Lung (tissue), 12 donors: ENCODE data around the gene SUN3. TPM values are rescaled to one million over a fixed set of nuclear protein-coding genes. Genes with fewer than 3 reads are reported as not detected.

Source experiments
- ATAC-seq: fragments of 200-7000 bp; cut with Tn5 transposase; one replicate; pipeline ENCODE4 v1.9.1; 2020; ENCODE audit warnings: moderate number of reproducible peaks; ENCODE audit not compliant: insufficient read depth, low FRiP score
- DNase-seq, 3 donors: peaks; one replicate each; pipeline ENCODE4 v3.0.0-alpha.2; 2013 to 2017
- H3K27ac ChIP-seq, 2 donors: one replicate each; pipeline ENCODE4 v1.5.1; 2013; ENCODE audit warnings: mild to moderate bottlenecking in 2 of 2, moderate library complexity in 2 of 2, control low read depth in 1 of 2, inconsistent platforms in 1 of 2, low read depth in 1 of 2, low read length in 1 of 2
- H3K27me3 ChIP-seq, 3 donors: one replicate each; pipeline ENCODE4 v1.5.1; 2013; ENCODE audit warnings: low read length in 2 of 3; ENCODE audit not compliant: control insufficient read depth in 3 of 3, insufficient read depth in 3 of 3
- H3K36me3 ChIP-seq, 4 donors: one replicate each; pipeline ENCODE4 v1.5.1; 2013; ENCODE audit warnings: low read length in 4 of 4, mild to moderate bottlenecking in 1 of 4, moderate library complexity in 1 of 4; ENCODE audit not compliant: control insufficient read depth in 4 of 4, insufficient read depth in 4 of 4
- H3K4me1 ChIP-seq, 5 donors: one replicate each; pipeline ENCODE4 v1.5.1; 2013; ENCODE audit warnings: low read length in 5 of 5, mild to moderate bottlenecking in 2 of 5, moderate library complexity in 1 of 5; ENCODE audit not compliant: control insufficient read depth in 5 of 5, insufficient read depth in 5 of 5
- H3K4me3 ChIP-seq: one replicate; pipeline ENCODE4 v1.5.1; 2013; ENCODE audit warnings: mild to moderate bottlenecking, control low read depth, moderate library complexity
- H3K9ac ChIP-seq, 2 donors: one replicate each; pipeline ENCODE4 v1.5.1; 2013; ENCODE audit warnings: low read length in 2 of 2, control low read depth in 1 of 2; ENCODE audit not compliant: insufficient read depth in 1 of 2
- H3K9me3 ChIP-seq, 4 donors: one replicate each; pipeline ENCODE4 v1.5.1; 2013; ENCODE audit warnings: low read length in 3 of 4, mild to moderate bottlenecking in 1 of 4, moderate library complexity in 1 of 4; ENCODE audit not compliant: control insufficient read depth in 4 of 4, insufficient read depth in 3 of 4
- CTCF ChIP-seq: IDR thresholded peaks from 2 replicates; pipeline ENCODE4 v1.5.1; 2012; ENCODE audit warnings: mild to moderate bottlenecking; ENCODE audit errors: control extremely low read depth, extremely low read depth
- WGBS, 2 donors: extraction: QIAGEN DNeasy Blood & Tissue Kit; methylation state at CpG; one replicate each; pipeline ENCODE4 v1.1.7; 2013; 5-methylcytosine and 5-hydroxymethylcytosine counted together
- polyA plus RNA-seq, 2 donors: library from polyadenylated mRNA; stranded (reverse); fragments of 200-250 nt; gene quantifications; one replicate each; pipeline ENCODE4 v1.2.1, GENCODE V29; 2013
- total RNA-seq, 2 donors: library from RNA; depleted of rRNA in 1 of 2; stranded (reverse); fragments of >200 nt in 1 of 2; gene quantifications; one replicate each; pipeline ENCODE4 v1.2.1, GENCODE V29; 2014 to 2021
- donor health status: control.
- donor health status: control.
- donor health status: Bipolar disorder and iron deficiency.
- donor health status: healthy.
- donor health status: DM: yes; HTN: yes; CAD: no.

Gene SUN3
- total and polyA plus RNA-seq, 4 donors: 0.18 to 0.53 TPM; not detected in 2

GRCh38 chr7:47939425-47940036 is 89.4 kb downstream of the SUN3 start:
- ATAC-seq (no peak), DNase-seq (no peak)
- H3K9me3 ChIP-seq: no peaks in the 10 kb centered on the region
- WGBS, 2 donors: 93 to 95% methylated on average over 7 of the region's 7 CpGs
- no peak overlapping the region for H3K4me3 ChIP-seq
- H3K27me3 ChIP-seq: no peaks in the 10 kb centered on the region
- peaks cover 0 to 1% (median 0%) of the 10 kb centered on the region in 4 donors for H3K36me3 ChIP-seq
- H3K9ac ChIP-seq: no peak overlapping the region
- peak overlapping the region; percentile 55 to 80 for H3K27ac ChIP-seq
- peaks cover 0 to 14% (median 7%) of the 10 kb centered on the region in 5 donors for H3K4me1 ChIP-seq
- TF ChIP-seq CTCF: no peak

GRCh38 chr7:47938574-47939165 is 90.2 kb downstream of the SUN3 start:
- TF ChIP-seq CTCF: no peak
- Histone ChIP-seq H3K27ac (no peak overlapping the region), H3K36me3 (peaks cover 0 to 1% (median 0%) of the 10 kb centered on the region in 4 donors), H3K4me1 (peaks cover 0 to 14% (median 5%) of the 10 kb centered on the region in 5 donors), H3K4me3 (no peak overlapping the region), H3K27me3 (no peaks in the 10 kb centered on the region), H3K9me3 (no peaks in the 10 kb centered on the region), H3K9ac (no peak overlapping the region)
- WGBS, 2 donors: 89% methylated on average over 6 of the region's 6 CpGs
- ATAC-seq (no peak), DNase-seq (peak in 1 of 3 donors; percentile 21)

GRCh38 chr7:47937711-47938573 is 91.0 kb downstream of the SUN3 start:
- DNase-seq (no peak), ATAC-seq (no peak)
- WGBS, 2 donors: 84 to 93% methylated on average over 11 of the region's 11 CpGs
- Histone ChIP-seq H3K4me1 (peaks cover 0 to 14% (median 3%) of the 10 kb centered on the region in 5 donors), H3K27me3 (no peaks in the 10 kb centered on the region), H3K4me3 (no peak overlapping the region), H3K9ac (no peak overlapping the region), H3K36me3 (peaks cover 0 to 1% (median 0%) of the 10 kb centered on the region in 4 donors), H3K27ac (no peak overlapping the region), H3K9me3 (no peaks in the 10 kb centered on the region)
- no peak for TF ChIP-seq CTCF

Other genes starting within 250 kb of the SUN3 start
- gene PKD1L1, start 80.6 kb downstream of the SUN3 start, total RNA-seq: under 1 TPM; 0.26 to 0.80 TPM
- gene PKD1L1, start 80.6 kb downstream of the SUN3 start, polyA plus RNA-seq: 1 to 10 TPM in 1 of 2 donors, under 1 TPM in 1; 0.30 to 1.1 TPM
- 10 to 100 TPM; 26.5 to 33.9 TPM for gene HUS1, start 49.5 kb downstream of the SUN3 start, total RNA-seq
- gene HUS1, start 49.5 kb downstream of the SUN3 start, polyA plus RNA-seq: 10 to 100 TPM; 10.3 to 12.1 TPM
- 10 to 100 TPM in 1 of 2 donors, 1 to 10 TPM in 1; 9.4 to 14.5 TPM for gene C7orf57, start 6.4 kb upstream of the SUN3 start, total RNA-seq
- 1 to 10 TPM; 1.6 to 2.3 TPM for gene C7orf57, start 6.4 kb upstream of the SUN3 start, polyA plus RNA-seq
- 10 to 100 TPM in 1 of 2 donors, 1 to 10 TPM in 1; 6.1 to 96.5 TPM for gene UPP1, start 60.2 kb upstream of the SUN3 start, total RNA-seq
- gene UPP1, start 60.2 kb upstream of the SUN3 start, polyA plus RNA-seq: 100 to 1,000 TPM in 1 of 2 donors, 10 to 100 TPM in 1; 69.2 to 282 TPM
- gene ABCA13, start 142.4 kb upstream of the SUN3 start, total RNA-seq: 10 to 100 TPM in 1 of 2 donors, 1 to 10 TPM in 1; 5.1 to 23.2 TPM
- 1 to 10 TPM; 1.2 to 1.9 TPM for gene ABCA13, start 142.4 kb upstream of the SUN3 start, polyA plus RNA-seq